ENCODE results near the gene ERP29.
"Not testable (repeated sequence)": the region's sequence is repeated elsewhere in the genome, so short reads cannot be mapped to it uniquely, and the experiment has no call there.

ERP29 gene

GRCh38 chr12:112012775-112013600, at the start of gene ERP29, which contains the start of gene TMEM116:
Gene ERP29, plus strand, starts transcription at chr12:112013426. Its CDS starts 40 bp downstream, at chr12:112013466.
Gene TMEM116, minus strand, starts transcription at chr12:112013165. Its CDS starts 7,895 bp downstream, at chr12:112005270.
- peak; percentile 100 for DNase-seq (ENCODE audit: low read depth in 2 of 2)

GRCh38 chr12:111964935-111965334, 48.3 kb upstream of the ERP29 start:
- no peak for DNase-seq (ENCODE audit: low read depth in 2 of 2)

- DNase-seq (ENCODE audit: low read depth in 2 of 2): no peak
These were observed 41.4 kb upstream of the ERP29 start for GRCh38 chr12:111971800-111972199.

- no peak for DNase-seq (ENCODE audit: low read depth in 2 of 2)
These were observed 37.9 kb upstream of the ERP29 start for GRCh38 chr12:111975161-111975931.

GRCh38 chr12:111976291-111976690, 36.9 kb upstream of the ERP29 start:
- DNase-seq (ENCODE audit: low read depth in 2 of 2): no peak

GRCh38 chr12:111976860-111977259, 36.4 kb upstream of the ERP29 start:
- no peak for DNase-seq (ENCODE audit: low read depth in 2 of 2)

- DNase-seq (ENCODE audit: low read depth in 2 of 2): no peak
These were observed 34.7 kb upstream of the ERP29 start for GRCh38 chr12:111978545-111978944.

- no peak for DNase-seq (ENCODE audit: low read depth in 2 of 2)
These were observed 32.6 kb upstream of the ERP29 start for GRCh38 chr12:111980598-111980997.

GRCh38 chr12:111981987-111982386, 31.2 kb upstream of the ERP29 start:
- DNase-seq (ENCODE audit: low read depth in 2 of 2): no peak

GRCh38 chr12:111984820-111985219, 28.4 kb upstream of the ERP29 start:
- no peak for DNase-seq (ENCODE audit: low read depth in 2 of 2)

- no peak for DNase-seq (ENCODE audit: low read depth in 2 of 2)
These were observed 21.7 kb upstream of the ERP29 start for GRCh38 chr12:111991535-111991934.

- DNase-seq (ENCODE audit: low read depth in 2 of 2): no peak
These were observed 21.3 kb upstream of the ERP29 start for GRCh38 chr12:111991946-111992345.

- no peak for DNase-seq (ENCODE audit: low read depth in 2 of 2)
These were observed 20.8 kb upstream of the ERP29 start for GRCh38 chr12:111992464-111992863.

- no peak for DNase-seq (ENCODE audit: low read depth in 2 of 2)
These were observed 19.7 kb upstream of the ERP29 start for GRCh38 chr12:111993292-111994150.

GRCh38 chr12:111994211-111995111, 18.8 kb upstream of the ERP29 start:
- DNase-seq (ENCODE audit: low read depth in 2 of 2): not testable (repeated sequence)

GRCh38 chr12:111995782-111996480, 17.3 kb upstream of the ERP29 start:
- no peak for DNase-seq (ENCODE audit: low read depth in 2 of 2)

- no peak for DNase-seq (ENCODE audit: low read depth in 2 of 2)
These were observed 15.9 kb upstream of the ERP29 start for GRCh38 chr12:111997300-111997699.

GRCh38 chr12:111998015-111998414, 15.2 kb upstream of the ERP29 start:
- DNase-seq (ENCODE audit: low read depth in 2 of 2): no peak

GRCh38 chr12:111999129-111999528, 14.1 kb upstream of the ERP29 start:
- DNase-seq (ENCODE audit: low read depth in 2 of 2): not testable (repeated sequence)

GRCh38 chr12:112000820-112001219, 12.4 kb upstream of the ERP29 start:
- no peak for DNase-seq (ENCODE audit: low read depth in 2 of 2)

Measured in activated CD4-positive, alpha-beta T cell treated with anti-CD3 and anti-CD28 coated beads for 24 hours (primary cell).